Measurements from ENCODE around the gene SGTB. TPM values are rescaled to one million over a fixed set of nuclear protein-coding genes. Genes with fewer than 3 reads are reported as not detected.

Gene SGTB
- total RNA-seq, 1 donor from 2014 or later, result 6.4 TPM

- intact Hi-C loops (cut with DNase I), result no loop called here
- Histone ChIP-seq H3K27me3 (no peaks in the 10 kb centered on the region), H3K27ac (no peak overlapping the region), H3K4me3 (no peak overlapping the region), H3K36me3 (peaks cover 0 to 8% of the 10 kb centered on the region in 2 donors), H3K9me3 (no peaks in the 10 kb centered on the region), H3K4me1 (no peaks in the 10 kb centered on the region)
- DNase-seq (ENCODE audit: extremely low spot score in 2 of 2), result no peak
- no peak for TF ChIP-seq POLR2AphosphoS5 (IDR thresholded peaks at IDR 0.05; ENCODE audit: insufficient read depth in 1 of 2, low read depth in 1 of 2)
- no peak for TF ChIP-seq CTCF (IDR thresholded peaks at IDR 0.05)
- no peak for TF ChIP-seq POLR2A (IDR thresholded peaks at IDR 0.05)
Observed at GRCh38 chr5:65651144-65651543, 70.8 kb downstream of the SGTB start.

DNA sequence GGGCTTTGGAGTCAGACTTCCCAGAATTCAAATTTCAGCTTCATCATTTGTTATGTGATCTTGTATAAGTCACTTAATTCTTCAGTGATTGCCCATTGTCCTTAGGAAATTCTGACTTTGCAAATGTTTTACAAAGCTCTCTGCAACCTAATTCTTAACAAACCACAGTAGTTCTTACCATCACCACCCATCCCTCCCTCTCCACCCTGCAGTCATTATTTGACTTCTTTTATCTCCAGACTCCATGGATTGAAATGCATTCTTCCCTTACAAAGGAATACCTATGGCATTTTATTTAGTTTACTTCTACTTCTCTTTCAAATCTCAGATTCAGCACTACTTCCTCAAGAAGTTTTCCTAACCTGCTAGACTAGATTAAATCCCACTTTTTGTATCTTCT is 74.0 kb downstream of the SGTB start:
- no peak overlapping the region for H3K4me3 ChIP-seq
- no peak for TF ChIP-seq CTCF (IDR thresholded peaks at IDR 0.05)

GRCh38 chr5:65646938-65647337 is 75.0 kb downstream of the SGTB start:
- TF ChIP-seq CTCF (IDR thresholded peaks at IDR 0.05) (no peak), POLR2AphosphoS5 (IDR thresholded peaks at IDR 0.05; ENCODE audit: insufficient read depth in 1 of 2, low read depth in 1 of 2) (no peak), POLR2A (IDR thresholded peaks at IDR 0.05) (no peak)
- intact Hi-C loops (cut with DNase I), result no loop called here
- Histone ChIP-seq H3K27me3 (no peaks in the 10 kb centered on the region), H3K4me3 (no peak overlapping the region), H3K36me3 (peaks cover 0 to 8% of the 10 kb centered on the region in 2 donors), H3K27ac (no peak overlapping the region), H3K9me3 (no peaks in the 10 kb centered on the region), H3K4me1 (no peaks in the 10 kb centered on the region)
- no peak for DNase-seq (ENCODE audit: extremely low spot score in 2 of 2)

More for the DNA sequence above, 74.0 kb downstream of the SGTB start:
- intact Hi-C loops (cut with DNase I), result no loop called here
- Histone ChIP-seq H3K36me3 (peaks cover 0 to 8% of the 10 kb centered on the region in 2 donors), H3K27me3 (no peaks in the 10 kb centered on the region), H3K4me1 (no peaks in the 10 kb centered on the region), H3K27ac (no peak overlapping the region), H3K9me3 (no peaks in the 10 kb centered on the region)
- DNase-seq (ENCODE audit: extremely low spot score in 2 of 2), result no peak

GRCh38 chr5:65640240-65640639 is 81.7 kb downstream of the SGTB start:
- no peak for TF ChIP-seq POLR2AphosphoS5 (IDR thresholded peaks at IDR 0.05; ENCODE audit: insufficient read depth in 1 of 2, low read depth in 1 of 2)
- TF ChIP-seq CTCF (IDR thresholded peaks at IDR 0.05), result no peak
- TF ChIP-seq POLR2A (IDR thresholded peaks at IDR 0.05), result no peak
- Histone ChIP-seq H3K9me3 (no peaks in the 10 kb centered on the region), H3K27ac (no peak overlapping the region), H3K4me1 (no peaks in the 10 kb centered on the region), H3K27me3 (no peaks in the 10 kb centered on the region), H3K36me3 (peaks cover 0 to 32% of the 10 kb centered on the region in 2 donors), H3K4me3 (no peak overlapping the region)
- intact Hi-C loops (cut with DNase I), result no loop called here
- DNase-seq (ENCODE audit: extremely low spot score in 2 of 2), result no peak

DNA sequence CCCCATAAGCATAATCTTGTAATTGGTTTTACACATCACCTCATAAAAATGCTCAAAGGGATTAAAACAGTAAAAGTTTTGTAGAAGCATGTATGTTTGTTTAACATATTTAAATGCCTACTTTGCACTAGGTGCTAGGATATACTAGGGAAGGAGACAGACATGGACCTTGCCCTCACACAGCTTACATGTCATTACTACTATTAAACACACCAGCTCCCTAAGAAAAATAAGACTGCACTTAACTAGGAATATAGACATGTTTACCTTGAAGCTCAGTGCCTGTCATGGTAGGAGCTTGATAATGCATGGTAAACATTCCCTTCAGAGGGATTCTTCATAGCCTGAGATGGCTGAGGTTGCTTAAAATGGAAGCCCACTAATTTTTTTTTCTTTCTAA is 90.9 kb downstream of the SGTB start:
- TF ChIP-seq POLR2AphosphoS5 (IDR thresholded peaks at IDR 0.05; ENCODE audit: insufficient read depth in 1 of 2, low read depth in 1 of 2), result no peak
- TF ChIP-seq POLR2A (IDR thresholded peaks at IDR 0.05), result no peak
- TF ChIP-seq CTCF (IDR thresholded peaks at IDR 0.05), result no peak
- intact Hi-C loops (cut with DNase I), result no loop called here
- Histone ChIP-seq H3K36me3 (peaks cover 0 to 10% of the 10 kb centered on the region in 2 donors), H3K27me3 (no peaks in the 10 kb centered on the region), H3K4me1 (peaks cover 8% of the 10 kb centered on the region), H3K4me3 (no peak overlapping the region), H3K9me3 (no peaks in the 10 kb centered on the region), H3K27ac (no peak overlapping the region)
- DNase-seq (ENCODE audit: extremely low spot score in 2 of 2), result no peak
